Adrenal gland (tissue), 12 donors: ENCODE data around the gene IFNG. TPM values are rescaled to one million over a fixed set of nuclear protein-coding genes. Genes with fewer than 3 reads are reported as not detected.

Experiments used
- DNase-seq, 7 donors: peaks; one replicate each; pipeline ENCODE4 v3.0.0-alpha.2; 2019 to 2020
- H3K27ac ChIP-seq, 5 donors: fragments of 200-600 bp; sonication (generic) in 4 of 5; 1 replicate in 3 of 5; 2 replicates in 2 of 5; pipeline versions ENCODE4 v1.5.1 to v1.8.0; 2016 to 2020; ENCODE audit warnings: mild to moderate bottlenecking in 1 of 5
- H3K27me3 ChIP-seq: fragments of 200-600 bp; 2 replicates; pipeline ENCODE4 v1.8.0; 2021
- H3K36me3 ChIP-seq, 2 donors: fragments of 200-600 bp; replicated peaks in 1 of 2; 1 replicate in 1 of 2; 2 replicates in 1 of 2; pipeline versions ENCODE4 v1.5.1 to v1.8.0; 2018 to 2022
- H3K4me1 ChIP-seq, 2 donors: fragments of 200-600 bp; replicated peaks in 1 of 2; 1 replicate in 1 of 2; 2 replicates in 1 of 2; pipeline versions ENCODE4 v1.5.1 to v1.8.0; 2018 to 2021
- H3K4me3 ChIP-seq, 4 donors: fragments of 200-600 bp; sonication (generic) in 3 of 4; one replicate each; pipeline ENCODE4 v1.5.1; 2016 to 2018
- H3K9me3 ChIP-seq, 3 donors: fragments of 200-600 bp; sonication (generic) in 1 of 3; replicated peaks in 1 of 3; 1 replicate in 2 of 3; 2 replicates in 1 of 3; pipeline versions ENCODE4 v1.5.1 to v1.8.0; 2016 to 2021
- POLR2A ChIP-seq, 2 donors: fragments of 450-650 bp; IDR thresholded peaks; one replicate each; pipeline ENCODE4 v1.6.1; 2017; ENCODE audit warnings: antibody characterized with exemption in 2 of 2, mild to moderate bottlenecking in 2 of 2, moderate library complexity in 1 of 2
- WGBS, 4 donors: extraction: QIAGEN DNeasy Blood & Tissue Kit in 2 of 4; methylation state at CpG; one replicate each; pipeline versions ENCODE4 v1.1.5 to v1.1.7; 2013 to 2017; 5-methylcytosine and 5-hydroxymethylcytosine counted together
- intact Hi-C, 2 donors: fragments of 100-400 bp; cut with DNase I; formaldehyde crosslinking; loops; one replicate each; pipeline versions ENCODE4 v1.14.1 to v1.15.0; 2022 to 2023
- polyA plus RNA-seq, 3 donors: library from polyadenylated mRNA; stranded (reverse); fragments of 200-250 nt in 2 of 3; fragments of 350-450 nt in 1 of 3; fragmentation: Illumina TruSeq in 1 of 3; extraction: RNeasy Lipid Tissue Mini Kit (QIAGEN cat#74804) in 1 of 3; gene quantifications; one replicate each; pipeline ENCODE4 v1.2.3, GENCODE V29; 2013 to 2014
- total RNA-seq, 9 donors: library from RNA; depleted of rRNA in 4 of 9; stranded (reverse); fragments of >200 nt in 4 of 9; fragments of 120-200 nt in 1 of 9; fragmentation: NEBNext Ultra II Directional in 1 of 9; extraction: Animal tissue kit (Norgen Biotek cat#: 25700) in 1 of 9; gene quantifications; one replicate each; pipeline versions ENCODE4 v1.1.0 to v1.2.4, GENCODE V29; 2013 to 2023
- TF ChIP-seq, protein P1 (sequence below), 6 experiments: fragments of 450-650 bp in 4 of 6; fragments of 200-600 bp in 2 of 6; sonication (generic) in 1 of 6; IDR thresholded peaks; 1 replicate in 5 of 6; 2 replicates in 1 of 6; pipeline versions ENCODE4 v1.5.1 to v1.8.0; 2016 to 2021; ENCODE audit warnings: antibody characterized with exemption in 6 of 6, mild to moderate bottlenecking in 2 of 6, moderate library complexity in 1 of 6
- donor health status: healthy with polysubstance abuse.
- donor health status: Bipolar disorder and iron deficiency.
- donor health status: DM: yes; HTN: yes; CAD: no.
- donor health status: DM: no; HTN: no; CAD: no.
- donor health status: DM: no; HTN: no; CAD: no.
- donor health status: DM: yes; HTN: yes; CAD: no.

The IFNG gene
- total and polyA plus RNA-seq, 12 donors = 0.29 to 0.47 (median 0.46) TPM; not detected in 9

DNA sequence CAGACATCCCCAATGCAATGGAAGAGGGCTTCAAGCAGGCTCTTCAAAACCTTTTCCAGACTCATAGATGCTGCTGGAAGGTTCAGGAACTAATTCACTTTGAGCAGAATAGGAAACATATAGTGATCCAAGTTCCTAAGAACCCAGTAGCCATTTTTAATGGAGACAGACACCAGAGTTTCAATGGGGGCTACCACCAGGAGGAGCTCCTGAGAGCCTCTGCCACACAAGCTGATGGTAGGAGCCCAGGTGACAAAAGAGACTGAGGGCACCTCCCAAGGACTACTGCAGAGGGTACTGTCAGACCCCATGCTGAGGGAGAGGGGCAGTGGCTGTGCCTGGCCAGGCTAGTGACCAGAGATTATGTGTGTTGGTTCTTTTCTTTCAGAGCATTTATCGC is 45.9 kb downstream of the IFNG start:
- intact Hi-C loops = no loop called here
- Histone ChIP-seq H3K27me3 (no peaks in the 10 kb centered on the region), H3K27ac (no peak overlapping the region), H3K4me1 (no peaks in the 10 kb centered on the region), H3K4me3 (no peak overlapping the region), H3K36me3 (no peaks in the 10 kb centered on the region), H3K9me3 (no peaks in the 10 kb centered on the region)
- no peak for TF ChIP-seq POLR2A (IDR thresholded peaks at IDR 0.05)
- TF ChIP-seq, protein P1, sequence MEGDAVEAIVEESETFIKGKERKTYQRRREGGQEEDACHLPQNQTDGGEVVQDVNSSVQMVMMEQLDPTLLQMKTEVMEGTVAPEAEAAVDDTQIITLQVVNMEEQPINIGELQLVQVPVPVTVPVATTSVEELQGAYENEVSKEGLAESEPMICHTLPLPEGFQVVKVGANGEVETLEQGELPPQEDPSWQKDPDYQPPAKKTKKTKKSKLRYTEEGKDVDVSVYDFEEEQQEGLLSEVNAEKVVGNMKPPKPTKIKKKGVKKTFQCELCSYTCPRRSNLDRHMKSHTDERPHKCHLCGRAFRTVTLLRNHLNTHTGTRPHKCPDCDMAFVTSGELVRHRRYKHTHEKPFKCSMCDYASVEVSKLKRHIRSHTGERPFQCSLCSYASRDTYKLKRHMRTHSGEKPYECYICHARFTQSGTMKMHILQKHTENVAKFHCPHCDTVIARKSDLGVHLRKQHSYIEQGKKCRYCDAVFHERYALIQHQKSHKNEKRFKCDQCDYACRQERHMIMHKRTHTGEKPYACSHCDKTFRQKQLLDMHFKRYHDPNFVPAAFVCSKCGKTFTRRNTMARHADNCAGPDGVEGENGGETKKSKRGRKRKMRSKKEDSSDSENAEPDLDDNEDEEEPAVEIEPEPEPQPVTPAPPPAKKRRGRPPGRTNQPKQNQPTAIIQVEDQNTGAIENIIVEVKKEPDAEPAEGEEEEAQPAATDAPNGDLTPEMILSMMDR (IDR thresholded peaks at IDR 0.05) = no peak
- DNase-seq = no peak
- WGBS, 4 donors = 0 to 68% (median 0%) methylated on average over 1 of the region's 1 CpG; no CpG with 5 or more reads in 1 of the 4 donors

DNA sequence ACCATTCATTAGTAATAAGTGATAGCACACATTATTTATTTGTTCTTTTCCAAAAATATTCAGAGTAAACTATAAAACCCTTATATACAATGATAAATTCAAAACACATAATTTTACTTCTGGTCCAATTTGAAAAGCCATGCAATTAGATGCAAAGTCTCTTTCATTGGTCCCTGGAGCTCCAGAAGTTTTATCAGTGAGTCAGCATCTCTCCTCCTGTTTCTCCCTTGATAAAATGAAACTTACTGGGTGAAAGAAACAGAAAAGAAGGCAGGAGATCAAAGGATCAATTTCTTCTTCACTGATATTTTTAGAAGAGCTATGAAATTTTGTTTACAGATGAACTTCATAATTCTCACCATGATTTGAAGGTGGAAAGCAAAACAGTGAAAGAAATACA is 47.5 kb downstream of the IFNG start:
- Histone ChIP-seq H3K4me1 (no peaks in the 10 kb centered on the region), H3K36me3 (no peaks in the 10 kb centered on the region), H3K9me3 (no peaks in the 10 kb centered on the region), H3K4me3 (no peak overlapping the region), H3K27ac (no peak overlapping the region), H3K27me3 (no peaks in the 10 kb centered on the region)
- no peak for DNase-seq
- intact Hi-C loops = no loop called here
- TF ChIP-seq, protein P1 (IDR thresholded peaks at IDR 0.05) = no peak
- no peak for TF ChIP-seq POLR2A (IDR thresholded peaks at IDR 0.05)

DNA sequence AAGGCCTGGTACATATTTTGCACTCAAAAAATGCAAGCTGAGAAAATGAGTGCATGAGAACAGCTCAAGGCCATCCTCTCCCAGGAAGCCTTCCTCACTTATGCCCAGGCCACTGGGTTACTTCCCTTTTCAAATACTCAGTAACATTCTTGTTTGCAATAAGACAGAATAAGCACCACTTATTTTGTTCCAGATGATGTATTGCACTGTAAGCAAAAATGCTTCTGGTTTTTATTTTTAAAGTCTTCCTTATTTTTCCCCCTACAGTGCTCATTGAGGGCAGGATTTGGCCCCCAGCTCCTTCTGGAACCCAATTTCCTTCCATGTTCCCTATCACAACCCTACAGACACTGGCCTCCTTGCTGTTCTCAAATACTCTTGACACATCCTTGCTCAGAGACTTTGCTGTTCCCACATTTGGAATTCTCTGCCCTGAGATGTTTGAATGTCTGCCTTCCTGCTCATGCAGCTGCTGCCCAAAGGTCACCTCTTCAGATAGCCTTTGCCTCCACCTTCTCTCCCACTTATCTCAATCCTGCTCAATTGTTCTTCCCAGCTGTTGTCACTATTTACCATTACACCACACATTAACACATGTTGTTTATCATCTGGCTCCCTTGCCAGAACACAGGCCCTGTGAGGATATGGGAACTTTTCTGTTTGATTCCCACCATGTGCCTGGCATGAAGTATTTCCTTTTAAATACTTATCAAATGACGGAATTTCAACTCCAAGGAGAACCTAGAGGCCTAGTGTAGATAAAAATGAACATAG is 49.9 kb downstream of the IFNG start:
- TF ChIP-seq, protein P1 (IDR thresholded peaks at IDR 0.05) = no peak
- no peak for TF ChIP-seq POLR2A (IDR thresholded peaks at IDR 0.05)
- intact Hi-C loops = no loop called here
- no peaks in the 10 kb centered on the region for H3K4me1 ChIP-seq
- H3K9me3 ChIP-seq = no peaks in the 10 kb centered on the region
- 52 to 73% (median 62%) methylated on average over 1 of the region's 1 CpG for WGBS, 4 donors
- H3K4me3 ChIP-seq = no peak overlapping the region
- no peaks in the 10 kb centered on the region for H3K27me3 ChIP-seq
- H3K36me3 ChIP-seq = no peaks in the 10 kb centered on the region
- DNase-seq = no peak
- H3K27ac ChIP-seq = no peak overlapping the region

DNA sequence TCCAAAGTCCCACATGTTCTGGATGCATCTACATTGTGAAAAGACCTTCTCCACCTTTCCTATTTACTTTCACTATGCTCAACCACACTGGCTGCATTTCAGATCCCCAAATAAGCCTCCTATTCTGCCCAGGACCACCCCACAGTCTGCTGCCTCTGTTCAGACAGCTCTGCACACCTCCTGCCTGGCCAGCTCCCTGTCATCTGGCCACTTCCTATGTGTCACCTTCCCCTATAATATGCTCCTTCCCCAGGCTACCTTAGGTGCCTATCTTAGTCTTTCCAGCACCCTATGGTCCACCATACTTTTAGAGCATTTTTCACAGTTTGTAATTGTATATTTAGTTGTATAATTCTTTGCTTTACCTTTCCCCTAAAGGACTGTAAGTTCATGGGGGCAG is 50.5 kb downstream of the IFNG start:
- no peaks in the 10 kb centered on the region for H3K36me3 ChIP-seq
- no peak for DNase-seq
- H3K27me3 ChIP-seq = no peaks in the 10 kb centered on the region
- TF ChIP-seq, protein P1 (IDR thresholded peaks at IDR 0.05) = no peak
- TF ChIP-seq POLR2A (IDR thresholded peaks at IDR 0.05) = no peak
- H3K27ac ChIP-seq = no peak overlapping the region
- H3K4me3 ChIP-seq = no peak overlapping the region
- H3K4me1 ChIP-seq = no peaks in the 10 kb centered on the region
- intact Hi-C loops = no loop called here
- H3K9me3 ChIP-seq = no peaks in the 10 kb centered on the region
